HG03575 (cell line): ENCODE results near the gene PCYT2.

ENCODE experiments used
- ATAC-seq: cut with Tn5 transposase; IDR thresholded peaks from one replicate; pipeline ENCODE4 v1.9.1; 2021; ENCODE audit not compliant: unreplicated experiment, insufficient number of reproducible peaks, low FRiP score; ENCODE audit errors: extremely low read depth

Gene PCYT2

DNA sequence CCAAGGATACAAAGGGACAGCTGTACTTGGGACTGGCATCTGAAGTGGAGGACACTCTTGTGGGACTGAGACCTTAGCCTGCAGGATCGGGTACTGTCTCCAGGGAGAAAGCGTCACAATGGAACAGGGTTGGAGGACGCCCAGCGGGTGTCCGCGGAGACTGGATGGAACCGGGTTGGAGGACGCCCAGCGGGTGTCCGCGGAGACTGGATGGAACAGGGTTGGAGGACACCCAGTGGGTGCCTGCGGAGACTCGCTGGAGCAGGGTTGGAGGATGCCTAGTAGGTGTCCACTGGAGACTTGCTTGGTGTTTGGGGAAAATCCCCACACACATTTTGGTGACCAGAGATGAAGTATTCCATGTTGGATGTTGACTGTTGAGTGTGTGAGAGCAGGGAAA, 36.0 kb upstream of the PCYT2 start, which contains the start of gene MYADML2:
MYADML2 (minus strand) TSS at position 45 of the 400 bp plus-strand sequence. CDS start 5,492 bp downstream, outside the sequence.
- no peak for ATAC-seq

DNA sequence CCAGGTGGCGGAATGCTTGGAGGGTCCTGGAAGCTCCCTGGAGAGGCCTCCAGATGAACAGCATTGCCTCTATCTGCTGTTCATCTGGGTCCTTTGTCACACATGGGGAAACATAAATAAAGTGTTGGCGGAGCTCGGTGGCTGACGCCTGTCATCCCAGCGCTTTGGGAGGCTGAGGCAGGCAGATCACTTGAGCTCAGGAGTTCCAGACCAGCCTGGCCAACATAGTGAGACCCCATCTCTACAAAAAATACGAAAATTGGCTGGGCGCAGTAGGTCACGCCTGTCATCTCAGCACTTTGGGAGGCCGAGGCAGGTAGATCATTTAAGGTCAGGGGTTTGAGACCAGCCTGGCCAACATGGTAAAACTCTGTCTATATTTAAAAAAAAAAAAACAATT, 33.7 kb upstream of the PCYT2 start:
- ATAC-seq, result no peak

DNA sequence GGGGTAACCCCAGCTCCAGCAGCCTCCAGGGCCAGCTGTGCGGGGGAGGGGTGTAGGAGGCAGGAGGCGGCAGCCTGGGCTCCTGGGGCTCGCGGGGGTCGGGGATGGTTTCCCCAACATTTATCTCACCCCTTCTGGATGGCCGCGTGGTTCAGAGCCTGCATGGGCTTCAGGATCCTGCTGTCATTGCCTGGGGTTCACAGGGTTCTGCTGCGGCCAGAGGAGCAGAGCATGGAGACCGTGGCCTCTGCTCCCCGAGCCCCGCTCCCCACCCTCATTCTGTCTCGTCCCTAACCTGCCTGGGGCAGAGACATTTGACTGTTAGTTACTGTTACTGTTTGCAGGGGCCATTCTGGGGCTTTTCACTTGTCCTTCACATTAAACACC, 31.0 kb upstream of the PCYT2 start:
- ATAC-seq, result no peak

DNA sequence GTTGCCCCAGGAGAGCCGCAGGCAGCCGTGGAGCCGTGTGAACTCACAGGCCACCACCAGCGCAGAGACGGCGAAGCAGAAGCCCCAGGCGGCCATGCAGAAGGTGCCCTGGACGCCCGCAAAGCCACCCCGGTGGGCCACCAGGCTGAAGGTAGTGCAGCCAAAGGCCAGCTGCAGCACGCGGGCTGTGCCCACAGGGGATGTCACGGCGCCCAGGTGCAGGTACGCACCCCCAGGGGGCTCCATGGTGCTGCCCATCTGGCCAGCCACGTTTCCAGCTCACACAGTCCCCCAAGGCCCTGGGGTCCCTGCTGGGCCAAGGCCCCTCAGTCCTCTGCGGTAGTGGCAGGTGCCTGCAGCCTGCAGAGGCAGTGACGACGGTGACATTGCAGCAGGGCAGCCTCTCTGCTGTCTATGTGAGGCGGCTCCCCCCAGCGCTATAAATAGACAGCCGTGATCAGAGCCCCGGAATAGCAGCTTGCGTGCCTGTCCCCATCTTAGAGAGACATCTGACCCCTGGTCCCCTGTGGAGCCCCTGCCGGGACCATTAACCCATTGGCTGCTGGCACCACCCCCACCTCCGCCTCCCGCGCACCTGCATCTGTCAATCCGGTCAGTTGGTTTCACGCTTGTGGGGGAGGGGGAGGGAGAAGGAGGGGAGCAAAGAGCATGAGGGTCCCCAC, 30.4 kb upstream of the PCYT2 start:
- ATAC-seq, result no peak

DNA sequence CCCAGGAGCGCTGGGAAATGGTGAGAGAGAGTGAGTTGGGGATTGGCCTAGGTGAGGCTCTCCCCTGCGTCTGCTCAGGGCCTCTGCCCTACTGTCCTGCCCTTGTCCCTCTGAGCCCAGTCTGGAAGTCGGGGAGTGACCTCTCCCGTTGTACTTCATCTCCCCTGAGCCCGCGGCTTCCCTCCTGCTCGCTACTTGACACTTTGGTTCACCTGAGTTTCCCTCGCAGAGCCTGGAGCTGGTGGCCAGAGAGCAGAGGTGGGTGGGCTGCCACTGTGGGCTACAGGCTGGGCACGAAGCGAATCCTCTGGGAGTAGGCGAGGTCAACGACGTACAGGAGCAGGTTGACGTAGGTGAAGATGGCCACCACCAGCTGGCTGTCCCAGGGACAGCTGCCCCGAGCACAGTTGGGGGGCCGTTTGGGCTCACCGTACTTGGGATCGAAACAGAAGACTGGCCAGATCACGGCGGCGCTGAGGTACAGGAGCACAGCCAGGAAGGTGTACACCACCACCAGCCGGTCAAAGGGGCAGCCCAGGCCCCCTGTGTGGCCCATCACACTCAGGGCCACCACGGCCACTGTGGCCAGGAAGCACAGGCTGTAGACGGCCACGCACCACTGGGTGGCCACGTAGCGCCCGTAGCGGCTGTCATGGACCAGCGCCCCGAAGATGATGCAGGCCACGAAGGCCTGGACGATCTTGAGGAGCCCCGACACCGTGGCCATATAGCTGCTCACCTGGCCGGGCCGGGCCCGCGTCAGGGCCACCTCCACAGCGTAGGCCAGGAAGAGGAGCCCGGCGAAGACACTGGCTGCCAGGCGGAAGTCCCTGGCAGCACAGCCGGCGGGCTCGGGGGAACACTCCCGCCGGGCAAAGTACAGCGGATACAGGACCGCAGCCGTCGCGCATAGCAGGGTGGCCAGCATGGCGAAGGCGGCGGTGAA, 29.6 kb upstream of the PCYT2 start:
- no peak for ATAC-seq

DNA sequence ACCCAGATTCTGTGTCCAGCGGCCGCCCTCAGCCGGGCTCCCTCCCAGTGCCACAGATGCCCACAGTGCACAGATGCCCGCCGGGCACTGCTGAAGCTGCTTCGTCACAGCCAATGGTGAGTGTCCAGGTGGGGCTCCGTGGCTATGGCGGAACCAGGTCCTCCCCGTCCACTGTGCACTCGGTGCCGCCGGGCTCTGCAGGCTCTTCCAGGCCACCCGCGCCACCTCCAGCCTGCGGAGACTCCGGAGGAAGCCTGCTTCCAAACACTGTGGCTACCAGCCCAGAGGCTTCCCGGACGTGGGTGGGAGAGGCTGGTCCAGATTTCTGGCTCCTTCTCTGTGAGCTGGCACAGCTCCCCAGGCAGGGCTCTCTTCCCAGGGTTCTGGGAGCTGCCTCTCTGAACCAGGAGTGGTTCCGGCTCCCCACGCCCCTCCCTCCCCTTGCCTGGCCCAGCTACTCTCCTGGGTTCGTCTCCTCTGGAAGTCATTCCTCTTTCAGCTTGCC, 28.7 kb upstream of the PCYT2 start:
- no peak for ATAC-seq

DNA sequence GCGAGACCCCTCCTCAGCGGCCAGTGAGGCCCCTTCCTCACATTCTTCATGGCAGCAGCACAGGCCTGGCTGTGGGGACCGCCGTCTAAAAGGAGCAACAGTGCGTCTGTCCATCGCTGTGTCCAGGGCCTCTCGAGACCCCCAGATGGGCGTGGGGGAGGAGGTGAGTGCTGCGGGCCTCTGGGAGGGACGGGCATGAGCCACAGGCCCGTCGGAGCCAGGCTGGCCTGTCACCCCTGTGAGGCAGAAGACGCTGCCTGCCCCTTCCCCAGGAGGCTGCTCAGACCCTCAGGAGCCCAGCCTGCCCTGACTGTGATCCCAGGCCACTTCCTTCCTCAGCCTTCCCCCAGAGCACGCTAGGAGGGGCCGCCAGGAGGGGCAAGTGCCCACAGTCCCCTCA, 28.0 kb upstream of the PCYT2 start:
- ATAC-seq, result no peak

DNA sequence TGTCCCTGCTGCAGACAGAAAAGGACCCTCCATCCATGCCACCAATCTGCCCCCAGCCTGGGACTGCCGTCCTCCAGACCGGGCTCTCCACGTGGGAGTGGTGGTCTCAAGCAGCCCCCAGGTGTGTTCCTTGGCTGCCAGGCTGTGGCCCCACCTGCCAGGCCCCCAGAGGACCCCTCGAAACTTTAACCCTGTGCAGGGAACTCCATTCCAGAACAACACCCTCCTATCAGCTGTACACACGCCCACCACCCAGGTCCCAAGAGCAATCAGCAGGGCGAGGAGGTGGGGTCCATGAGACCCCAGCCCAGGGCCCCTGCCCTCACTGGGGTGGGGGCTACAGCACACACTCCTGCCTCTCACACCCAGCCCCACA, 24.5 kb upstream of the PCYT2 start:
- no peak for ATAC-seq

DNA sequence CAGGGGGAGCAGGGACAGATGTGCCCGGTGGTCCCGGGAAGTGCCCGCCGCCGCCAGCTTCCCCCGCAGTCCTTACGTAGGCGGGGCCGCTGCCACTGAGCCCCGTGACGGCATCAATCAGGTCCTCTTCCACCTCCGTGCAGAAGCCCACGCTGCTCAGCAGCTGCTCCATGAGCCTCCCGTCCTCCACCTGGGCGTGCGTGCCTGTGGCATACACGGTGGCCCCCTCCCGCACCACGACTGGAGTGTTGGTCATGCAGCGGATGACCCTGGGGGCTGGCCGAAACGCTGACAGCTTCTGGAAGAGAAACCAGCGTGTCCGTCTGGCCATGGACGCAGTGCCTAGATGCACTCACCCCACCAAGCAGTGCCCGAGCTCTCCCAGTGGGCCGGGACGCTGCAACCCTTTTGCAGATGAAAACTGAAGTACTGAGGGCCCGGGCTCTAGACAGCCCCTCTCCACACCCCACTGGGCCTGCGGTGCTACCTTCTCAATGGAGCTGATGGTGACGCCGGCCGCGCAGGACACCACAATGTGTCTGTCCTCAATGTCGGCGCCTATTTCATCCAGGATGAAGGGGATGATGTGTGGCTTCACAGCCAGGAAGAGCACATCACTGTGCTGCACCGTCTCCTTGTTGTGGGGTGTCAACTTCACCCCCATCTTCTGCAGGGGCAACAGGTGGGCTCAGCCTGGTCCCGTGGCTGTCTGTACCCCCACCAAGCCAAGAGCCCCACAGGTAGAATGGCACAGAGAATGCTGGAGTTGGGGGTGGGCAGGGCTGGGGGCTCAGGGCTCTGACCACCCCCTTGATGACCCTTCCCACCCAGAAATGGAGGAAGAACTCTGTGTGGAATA, 23.9 kb upstream of the PCYT2 start:
- ATAC-seq, result no peak

DNA sequence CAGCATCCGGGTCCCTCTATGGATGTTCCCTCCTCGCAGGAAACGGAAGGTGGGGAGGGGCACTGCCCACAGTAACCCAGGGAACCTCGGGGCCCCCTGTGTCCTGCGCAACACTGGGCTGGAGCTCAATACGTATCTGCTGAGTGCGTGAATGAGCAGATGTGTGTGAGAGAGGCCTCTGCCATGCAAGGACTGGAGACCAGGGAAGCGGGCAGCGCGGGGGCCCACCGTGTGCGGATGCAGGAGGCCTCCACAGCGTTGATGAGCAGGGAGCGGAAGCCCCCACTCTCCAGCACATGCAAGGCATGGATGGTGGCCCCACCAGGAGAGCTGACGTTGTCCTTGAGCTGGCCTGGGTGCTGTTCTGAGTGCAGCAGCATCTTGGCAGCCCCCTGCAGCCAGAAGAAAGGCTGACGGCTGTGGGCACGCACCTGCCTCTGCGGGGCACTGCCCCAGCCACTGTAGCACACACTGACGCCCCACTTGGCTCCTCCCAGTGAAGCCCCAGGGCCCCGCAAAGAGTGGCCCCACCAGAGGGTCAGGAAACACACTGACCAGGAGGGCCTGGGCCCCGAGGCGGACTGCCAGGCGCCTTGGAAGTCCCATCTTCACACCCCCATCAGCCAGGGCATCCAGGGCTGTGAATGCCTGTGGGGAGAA, 23.0 kb upstream of the PCYT2 start:
- no peak for ATAC-seq

DNA sequence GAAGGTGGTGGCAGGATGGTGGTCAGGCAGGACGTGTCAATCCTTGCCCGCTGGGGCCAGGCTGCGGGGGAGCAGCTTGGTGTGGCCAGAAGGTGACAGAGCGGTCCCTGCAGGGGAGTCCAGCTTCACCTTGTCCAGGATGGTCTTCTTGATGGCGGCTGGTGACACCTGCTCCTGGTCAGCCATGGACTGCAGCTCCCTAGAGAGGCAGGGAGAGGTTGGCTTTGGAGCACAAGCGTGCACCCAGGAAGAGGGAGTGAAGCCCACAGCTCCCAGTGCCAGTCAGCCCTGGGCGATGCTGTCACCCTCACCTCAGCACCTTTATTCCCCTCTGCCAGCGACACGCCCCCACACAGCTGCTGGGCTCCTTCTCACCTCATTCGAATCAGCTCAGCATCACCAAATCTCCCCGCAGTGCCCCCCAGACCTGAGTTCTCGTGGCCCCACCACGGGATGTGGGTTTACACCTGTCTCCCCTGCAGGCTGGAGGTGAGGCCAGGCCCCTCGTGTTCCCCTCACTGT, 22.0 kb upstream of the PCYT2 start:
- ATAC-seq, result no peak

DNA sequence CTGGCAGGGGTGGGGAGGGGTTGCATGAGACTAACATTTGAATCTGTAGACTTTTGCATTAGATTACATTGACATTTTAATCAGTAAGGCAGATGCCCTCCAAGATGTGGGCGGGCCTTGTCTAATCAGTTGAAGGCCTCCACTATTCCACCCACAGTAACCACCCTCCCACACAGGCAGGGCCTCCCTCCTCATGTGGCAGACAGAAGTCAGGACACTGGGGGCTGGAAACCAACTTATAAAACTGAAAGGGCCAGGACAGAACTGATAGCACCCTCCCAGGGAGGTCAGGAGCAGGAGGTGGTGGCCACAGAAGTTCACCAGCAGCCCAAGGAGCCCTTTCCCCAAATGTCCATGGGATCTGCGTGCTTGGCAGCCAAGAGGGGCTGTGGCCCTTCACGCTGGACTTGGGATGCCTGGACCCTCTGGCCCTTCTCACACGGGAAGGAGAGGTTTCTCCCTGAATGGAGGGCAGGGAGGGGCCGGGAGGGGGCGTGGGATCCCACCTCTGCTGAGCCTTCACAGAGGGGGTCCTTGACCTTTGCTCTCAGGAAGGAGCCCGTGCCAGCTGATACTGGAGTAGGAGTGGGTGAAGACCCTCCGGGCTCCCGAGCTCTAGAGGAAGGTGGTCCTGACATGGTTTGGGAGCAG, 21.3 kb upstream of the PCYT2 start:
- ATAC-seq, result no peak

DNA sequence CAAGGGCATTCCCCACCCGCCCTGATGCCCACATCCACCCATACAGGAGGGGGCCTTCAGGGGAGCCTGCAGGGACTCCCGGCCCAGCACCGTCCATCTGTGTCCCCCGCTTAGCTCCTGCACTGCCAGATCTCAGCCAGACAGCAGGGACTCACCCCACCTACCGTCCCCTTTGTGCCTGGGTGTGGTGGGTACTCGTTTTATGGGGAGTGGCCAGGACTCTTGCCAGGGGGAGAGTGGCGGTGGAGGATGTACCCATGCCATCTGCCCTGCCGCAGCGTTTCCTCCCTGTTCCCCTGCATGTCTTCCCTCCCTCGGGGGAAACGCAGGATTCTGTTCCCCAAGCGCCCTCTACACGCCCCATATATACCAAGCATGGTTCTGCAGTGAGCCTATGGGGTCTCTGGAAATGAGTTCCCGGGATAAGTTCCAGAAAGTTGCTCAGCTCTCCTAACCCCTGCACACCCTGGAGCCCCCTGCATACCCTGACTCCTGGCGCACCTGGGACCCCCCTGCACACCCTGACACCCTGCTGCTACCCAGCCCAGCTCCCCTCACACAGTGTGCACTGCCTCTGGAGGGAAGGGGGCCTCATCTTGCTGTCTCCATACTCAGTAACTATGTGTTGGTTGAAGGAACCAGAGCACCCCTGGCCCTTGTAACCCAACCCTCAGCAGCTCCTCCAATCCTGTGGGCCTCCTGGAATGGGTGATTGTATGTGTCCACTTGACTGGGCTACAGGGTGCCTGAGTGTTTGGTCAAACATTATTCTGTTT, 20.5 kb upstream of the PCYT2 start:
- ATAC-seq, result no peak

DNA sequence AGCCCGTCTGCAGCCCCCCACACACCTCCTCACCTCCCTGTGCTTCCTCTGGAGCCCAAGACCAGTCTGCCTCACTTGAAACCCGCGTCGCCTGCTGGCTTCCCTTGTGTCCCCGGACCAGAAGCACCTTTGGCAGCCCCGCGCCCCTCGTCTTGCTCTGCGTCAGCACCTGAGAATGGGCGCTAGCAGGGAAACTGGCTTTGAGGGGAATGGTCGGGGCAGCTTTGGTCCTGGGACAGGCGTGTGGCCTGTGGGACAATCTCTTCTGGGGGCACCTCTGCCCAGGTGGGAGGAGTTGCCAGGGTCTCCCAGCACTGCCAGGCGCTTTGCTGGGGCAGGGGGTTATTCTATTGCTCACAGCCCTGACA, 20.0 kb upstream of the PCYT2 start:
- no peak for ATAC-seq

DNA sequence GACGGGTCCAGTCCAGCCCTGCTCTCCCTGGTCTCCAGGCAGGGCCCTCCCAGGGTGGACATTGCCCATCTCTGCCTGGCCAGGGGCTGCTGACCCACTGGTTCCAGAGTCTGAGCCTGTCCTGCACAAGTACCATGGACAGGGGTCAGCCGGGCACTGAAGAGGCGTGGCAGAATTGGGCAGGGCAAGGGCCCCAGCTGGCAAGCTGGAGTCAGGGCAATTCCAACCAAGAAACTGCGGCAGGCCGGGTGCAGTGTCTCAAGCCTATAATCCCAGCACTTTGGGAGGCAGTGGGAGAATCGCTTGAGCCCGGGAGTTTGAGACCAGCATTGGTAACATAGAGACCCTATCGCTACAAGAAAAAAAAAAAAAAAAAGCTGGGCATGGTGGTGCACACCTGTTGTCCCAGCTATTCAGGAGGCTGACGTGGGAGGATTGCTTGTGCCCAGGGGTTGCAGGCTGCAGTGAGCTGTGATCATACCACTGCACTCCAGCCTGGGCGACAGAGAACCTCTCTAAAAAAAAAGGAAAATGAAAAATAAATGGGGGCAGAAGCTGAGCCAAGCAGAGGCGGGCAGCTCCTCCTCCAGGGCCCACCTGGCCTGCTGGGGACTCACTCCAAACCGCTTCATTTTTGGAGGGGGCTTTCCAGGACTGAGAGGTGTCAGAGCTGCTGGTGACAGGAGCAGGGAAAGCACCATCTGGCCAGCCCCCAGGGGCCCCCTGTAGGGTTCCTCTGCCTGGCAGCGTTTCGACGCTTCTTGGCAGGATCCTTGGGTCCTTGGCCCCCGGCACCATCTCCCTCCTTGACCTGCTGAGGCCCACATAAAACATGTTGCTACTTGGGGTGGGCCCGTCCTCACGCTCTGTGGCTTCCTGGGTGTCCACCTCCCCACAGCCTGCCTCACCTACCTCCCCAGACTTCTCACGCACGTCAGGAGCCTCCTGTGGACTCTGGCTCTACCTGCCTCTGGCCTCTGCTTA, 19.2 kb upstream of the PCYT2 start:
- ATAC-seq, result no peak
